HCT116 (cell line): Measurements from ENCODE around the gene NT5C1A. TPM values are rescaled to one million over a fixed set of nuclear protein-coding genes. Genes with fewer than 3 reads are reported as not detected.

Experiments
- ATAC-seq: fragments of 200-7000 bp; cut with Tn5 transposase; 2 replicates; pipeline ENCODE4 v1.9.1; 2020; ENCODE audit warnings: mild to moderate bottlenecking, moderate library complexity
- BruUV-seq: library from RNA; stranded (reverse); fragments of 400-500 nt; replicated peaks from 2 replicates; lab custom pipeline; 2021; lab: Mats Ljungman, UMichigan
- CTCF ChIA-PET: fragments of 300-600 bp; sonication (Branson Sonifier 250); formaldehyde crosslinking; loops from one replicate; lab custom pipeline; 2021; ENCODE audit warnings: antibody characterized with exemption; lab: Charles Lee
- POLR2A ChIA-PET: fragments of 300-600, 350-600 bp; sonication (Branson Sonifier 250); formaldehyde crosslinking; loops from one replicate; lab custom pipeline; 2021; ENCODE audit warnings: antibody characterized with exemption; lab: Charles Lee
- RAD21 ChIA-PET, 2 experiments: fragments of 300-600 bp; sonication (Branson Sonifier 250); formaldehyde crosslinking; loops; one replicate each; lab custom pipeline; 2023; ENCODE audit warnings: low total read pairs in 2 of 2; ENCODE audit not compliant: uncharacterized antibody in 2 of 2, unreplicated experiment in 2 of 2, low non-redundant PET in 1 of 2; lab: Charles Lee
- DNase-seq: peaks from one replicate; pipeline ENCODE4 v3.0.0-alpha.2; 2010; ENCODE audit warnings: low read depth, low spot score
- H2AFZ ChIP-seq: fragments of 200-600 bp; shearing (Covaris generic), sonication (generic); 2 replicates; pipeline ENCODE4 v1.6.1; 2017; ENCODE audit warnings: low read depth, mixed run types, mixed read lengths, antibody characterized with exemption, low read length; ENCODE audit not compliant: poor library complexity, severe bottlenecking
- H3K27ac ChIP-seq: 2 replicates; pipeline ENCODE4 v1.5.1; 2012; ENCODE audit warnings: low read depth, low read length
- H3K27me3 ChIP-seq: fragments of 200-600 bp; sonication (generic); 2 replicates; pipeline ENCODE4 v1.6.1; 2016; ENCODE audit warnings: mixed run types, low read length, mixed read lengths; ENCODE audit not compliant: insufficient read depth
- H3K36me3 ChIP-seq, 2 experiments: fragments of 200-500 bp in 1 of 2; fragments of 200-600 bp in 1 of 2; sonication (Bioruptor generic) in 1 of 2; sonication (generic) in 1 of 2; 2 replicates each; pipeline versions ENCODE4 v1.5.1 to v1.6.1; 2014 to 2016; ENCODE audit warnings: low read length in 2 of 2, inconsistent platforms in 1 of 2, mixed read lengths in 1 of 2, mixed run types in 1 of 2; ENCODE audit not compliant: insufficient read depth in 2 of 2, control insufficient read depth in 1 of 2
- H3K4me1 ChIP-seq, 2 experiments: fragments of 200-600 bp in 1 of 2; sonication (generic) in 1 of 2; 2 replicates each; pipeline versions ENCODE4 v1.5.1 to v1.6.1; 2012 to 2017; ENCODE audit warnings: low read length in 2 of 2, inconsistent platforms in 1 of 2, mild to moderate bottlenecking in 1 of 2, mixed read lengths in 1 of 2, mixed run types in 1 of 2, moderate library complexity in 1 of 2; ENCODE audit not compliant: insufficient read depth in 2 of 2, control insufficient read depth in 1 of 2
- H3K4me2 ChIP-seq: fragments of 200-600 bp; sonication (generic); 2 replicates; pipeline ENCODE4 v1.6.1; 2017; ENCODE audit warnings: mixed run types, low read length, mixed read lengths
- H3K4me3 ChIP-seq, 2 experiments: fragments of 200-600 bp in 1 of 2; sonication (generic) in 1 of 2; replicated peaks in 1 of 2; 2 replicates each; pipeline ENCODE4 v1.5.1; 2011 to 2016; ENCODE audit warnings: low read length in 2 of 2, control low read depth in 1 of 2, low read depth in 1 of 2, mild to moderate bottlenecking in 1 of 2, mixed read lengths in 1 of 2, mixed run types in 1 of 2
- H3K79me2 ChIP-seq: fragments of 200-600 bp; sonication (generic); 2 replicates; pipeline ENCODE4 v1.6.1; 2017; ENCODE audit warnings: mild to moderate bottlenecking, mixed run types, low read length, moderate library complexity, mixed read lengths; ENCODE audit not compliant: insufficient read depth
- H3K9ac ChIP-seq: fragments of 200-600 bp; sonication (generic); 2 replicates; pipeline ENCODE4 v1.6.1; 2016; ENCODE audit warnings: low read length, mixed read lengths
- H3K9me2 ChIP-seq: fragments of 200-600 bp; sonication (generic), shearing (Covaris generic); 2 replicates; pipeline ENCODE4 v1.6.1; 2017; ENCODE audit warnings: mixed run types, mild to moderate bottlenecking, moderate library complexity; ENCODE audit not compliant: insufficient read depth
- H3K9me3 ChIP-seq, 2 experiments: fragments of 200-500 bp in 1 of 2; fragments of 200-600 bp in 1 of 2; sonication (Bioruptor generic) in 1 of 2; sonication (generic) in 1 of 2; 2 replicates each; pipeline ENCODE4 v1.6.1; 2014 to 2017; ENCODE audit warnings: low read length in 2 of 2, mixed read lengths in 2 of 2, inconsistent platforms in 1 of 2, low read depth in 1 of 2, mild to moderate bottlenecking in 1 of 2, mixed run types in 1 of 2, moderate library complexity in 1 of 2; ENCODE audit not compliant: control insufficient read depth in 1 of 2, insufficient read depth in 1 of 2
- H4K20me1 ChIP-seq: fragments of 200-600 bp; sonication (generic), shearing (Covaris generic); 2 replicates; pipeline ENCODE4 v1.6.1; 2017; ENCODE audit warnings: mixed run types, mild to moderate bottlenecking, moderate library complexity; ENCODE audit not compliant: insufficient read depth
- CEBPB ChIP-seq: IDR thresholded peaks from 2 replicates; pipeline ENCODE4 v1.6.1; 2012; ENCODE audit warnings: low read depth
- EZH2phosphoT487 ChIP-seq: fragments of 200-600 bp; IDR thresholded peaks from 2 replicates; pipeline ENCODE4 v1.6.1; 2018; ENCODE audit warnings: antibody characterized with exemption, borderline replicate concordance
- FOSL1 ChIP-seq: IDR thresholded peaks from 2 replicates; pipeline ENCODE4 v1.6.1; 2012; ENCODE audit warnings: low read depth
- JUND ChIP-seq: IDR thresholded peaks from 2 replicates; pipeline ENCODE4 v1.6.1; 2012
- MAX ChIP-seq: IDR thresholded peaks from 2 replicates; pipeline ENCODE4 v1.6.1; 2012
- POLR2A ChIP-seq: IDR thresholded peaks from 2 replicates; pipeline ENCODE4 v1.7.0; 2011; ENCODE audit warnings: borderline replicate concordance; ENCODE audit not compliant: insufficient read depth, insufficient read length; ENCODE audit errors: extremely low read depth
- POLR2AphosphoS5 ChIP-seq: IDR thresholded peaks from 2 replicates; pipeline ENCODE4 v1.6.1; 2011; ENCODE audit warnings: mild to moderate bottlenecking, low read depth, low read length, moderate library complexity
- RAD21 ChIP-seq: IDR thresholded peaks from 2 replicates; pipeline ENCODE4 v1.6.1; 2012; ENCODE audit warnings: low read depth, mild to moderate bottlenecking
- SIN3A ChIP-seq: IDR thresholded peaks from 2 replicates; pipeline ENCODE4 v1.6.1; 2012; ENCODE audit warnings: low read depth
- SP1 ChIP-seq: IDR thresholded peaks from 2 replicates; pipeline ENCODE4 v1.6.1; 2012; ENCODE audit warnings: low read depth
- YY1 ChIP-seq: IDR thresholded peaks from 2 replicates; pipeline ENCODE4 v1.6.1; 2011; ENCODE audit warnings: low read length, low read depth, moderate library complexity, mild to moderate bottlenecking; ENCODE audit not compliant: insufficient replicate concordance; ENCODE audit errors: extremely low read depth
- ZFX ChIP-seq: fragments of 450-650 bp; IDR thresholded peaks from 2 replicates; pipeline ENCODE4 v1.6.1; 2017
- intact Hi-C: fragments of 100-400 bp; cut with micrococcal nuclease; formaldehyde crosslinking; loops from 2 replicates; pipeline ENCODE4 v1.10.0; 2022
- total RNA-seq: library from RNA; stranded (reverse); gene quantifications from one replicate; pipeline ENCODE4 v1.2.1, GENCODE V29; 2021; ENCODE audit not compliant: unreplicated experiment
- TF ChIP-seq, protein P1 (sequence below): IDR thresholded peaks from 2 replicates; pipeline ENCODE4 v1.6.1; 2012

The NT5C1A gene
- total RNA-seq, 1 experiment from 2014 or later, result not detected

GRCh38 chr1:39666772-39667171 lies 5.1 kb downstream of the NT5C1A start:
- no TSS peak for BruUV-seq
- Histone ChIP-seq H3K9ac (no peak overlapping the region), H3K27me3 (no peaks in the 10 kb centered on the region), H3K4me2 (no peak overlapping the region), H4K20me1 (no peaks in the 10 kb centered on the region), H3K27ac (no peak overlapping the region), H3K79me2 (no peaks in the 10 kb centered on the region), H3K36me3 (no peaks in the 10 kb centered on the region), H3K9me3 (no peaks in the 10 kb centered on the region), H3K4me3 (no peak overlapping the region), H3K9me2 (no peaks in the 10 kb centered on the region), H2AFZ (no peak overlapping the region), H3K4me1 (no peaks in the 10 kb centered on the region)
- intact Hi-C loops, result no loop called here
- RAD21 ChIA-PET, result no interaction called here
- ATAC-seq (no peak), DNase-seq (no peak)
- TF ChIP-seq POLR2A, result no peak
- no peak for TF ChIP-seq RAD21
- POLR2A ChIA-PET, result no interaction called here
- CTCF ChIA-PET, result interaction anchor here (1.5 to 5.6 kb wide), 2 partner anchors 10 to 35 kb away, joined by 3 to 38 read pairs; no protein-coding TSS in a partner anchor

DNA sequence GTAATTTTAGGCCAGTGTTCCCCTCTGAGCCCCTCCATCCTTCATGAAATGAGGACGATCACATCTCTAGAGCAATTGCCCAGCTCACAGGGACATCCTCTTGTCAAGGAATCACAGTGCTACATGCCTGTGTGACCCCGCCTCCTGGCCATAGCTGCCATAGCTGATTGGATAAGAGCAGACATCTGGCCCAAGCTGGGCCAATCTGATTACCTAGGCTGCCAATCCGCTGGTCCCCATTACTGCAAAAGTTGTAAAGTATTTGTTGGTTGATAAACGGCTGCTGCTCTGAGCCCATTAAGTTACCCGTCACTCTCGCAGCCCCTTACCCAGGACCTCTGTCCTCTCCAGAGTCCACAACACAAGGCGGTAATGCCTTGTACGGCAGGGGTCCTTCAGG lies 8.3 kb downstream of the NT5C1A start:
- Histone ChIP-seq H3K27ac (no peak overlapping the region), H3K79me2 (no peaks in the 10 kb centered on the region)
- intact Hi-C loops, result no loop called here
- CTCF ChIA-PET, result no interaction called here
- TF ChIP-seq RAD21 (no peak), JUND (no peak)
- TF ChIP-seq, all 23 proteins: peak for 0
- Histone ChIP-seq H3K9me3 (no peaks in the 10 kb centered on the region), H2AFZ (no peak overlapping the region), H3K9me2 (no peaks in the 10 kb centered on the region), H3K9ac (no peak overlapping the region), H3K27me3 (no peaks in the 10 kb centered on the region), H4K20me1 (no peaks in the 10 kb centered on the region), H3K36me3 (no peaks in the 10 kb centered on the region), H3K4me3 (no peak overlapping the region), H3K4me2 (no peak overlapping the region), H3K4me1 (no peaks in the 10 kb centered on the region)
- ChIA-PET RAD21 (no interaction called here), POLR2A (no interaction called here)
- BruUV-seq, result no TSS peak
- DNase-seq (no peak), ATAC-seq (peak; percentile 76)

DNA sequence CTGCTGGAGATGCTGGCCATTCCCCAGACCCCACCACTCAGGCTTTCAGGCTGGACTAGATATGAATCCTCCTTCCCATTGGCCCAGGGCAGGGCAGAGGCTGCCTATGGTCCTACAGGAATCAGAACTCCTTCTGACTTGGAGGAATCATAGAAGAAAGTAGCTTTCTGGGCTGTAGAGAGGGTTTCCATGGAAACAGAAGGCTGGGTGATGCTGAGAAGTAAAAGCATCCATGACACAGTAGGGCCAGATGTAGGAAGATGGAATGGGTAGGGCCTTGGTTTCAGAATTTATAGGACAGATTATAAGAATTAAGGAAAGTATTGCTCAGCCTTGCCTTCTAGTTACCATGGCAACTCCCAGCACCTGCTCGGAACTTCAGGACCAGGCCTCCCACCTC lies 9.0 kb downstream of the NT5C1A start:
- Histone ChIP-seq H2AFZ (no peak overlapping the region), H3K4me3 (no peak overlapping the region), H3K4me1 (peaks cover 0 to 6% of the 10 kb centered on the region in 2 experiments; a peak in 2 of 4 replicates), H3K36me3 (no peaks in the 10 kb centered on the region), H3K27ac (no peak overlapping the region), H3K4me2 (no peak overlapping the region), H3K79me2 (no peaks in the 10 kb centered on the region), H3K9me3 (no peaks in the 10 kb centered on the region), H3K9me2 (no peaks in the 10 kb centered on the region), H3K9ac (no peak overlapping the region), H4K20me1 (no peaks in the 10 kb centered on the region), H3K27me3 (no peaks in the 10 kb centered on the region)
- DNase-seq, result no peak
- ChIA-PET CTCF (no interaction called here), POLR2A (no interaction called here), RAD21 (no interaction called here)
- no TSS peak for BruUV-seq
- no peak for TF ChIP-seq FOSL1
- TF ChIP-seq SP1, result no peak
- TF ChIP-seq POLR2AphosphoS5, result no peak
- TF ChIP-seq, protein P1, sequence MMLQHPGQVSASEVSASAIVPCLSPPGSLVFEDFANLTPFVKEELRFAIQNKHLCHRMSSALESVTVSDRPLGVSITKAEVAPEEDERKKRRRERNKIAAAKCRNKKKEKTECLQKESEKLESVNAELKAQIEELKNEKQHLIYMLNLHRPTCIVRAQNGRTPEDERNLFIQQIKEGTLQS, result no peak
- no peak for TF ChIP-seq YY1
- no peak for TF ChIP-seq SIN3A
- no peak for TF ChIP-seq EZH2phosphoT487
- no peak for TF ChIP-seq ZFX
- TF ChIP-seq MAX, result no peak
- TF ChIP-seq CEBPB, result no peak
- intact Hi-C loops, result no loop called here
- no peak for ATAC-seq
